Endothelial cell of umbilical vein (primary cell): ENCODE data around the gene DNA2. TPM values are rescaled to one million over a fixed set of nuclear protein-coding genes. Genes with fewer than 3 reads are reported as not detected.

Experiments
- BruUV-seq: library from RNA; stranded (reverse); fragments of 400-500 nt; replicated peaks from 2 replicates; lab custom pipeline; 2021; lab: Mats Ljungman, UMichigan
- CTCF ChIA-PET: fragments of 300-600, 350-600 bp; sonication (Branson Sonifier 250); formaldehyde crosslinking; loops from one replicate; lab custom pipeline; 2021; ENCODE audit warnings: antibody characterized with exemption, inconsistent platforms; lab: Charles Lee
- POLR2A ChIA-PET: fragments of 300-600, 350-600 bp; sonication (Branson Sonifier 250); formaldehyde crosslinking; loops from one replicate; lab custom pipeline; 2021; ENCODE audit warnings: antibody characterized with exemption, inconsistent platforms; lab: Charles Lee
- DNase-seq: peaks from one replicate; pipeline ENCODE4 v3.0.0-alpha.2; 2011; ENCODE audit warnings: low read depth, low spot score
- FAIRE-seq: peaks from 2 replicates; lab custom pipeline; 2011; peaks lifted over from hg19 to GRCh38; lab: Jason Lieb, UNC
- H2AFZ ChIP-seq: 2 replicates; pipeline ENCODE4 v1.6.0; 2012; ENCODE audit warnings: low read depth, low read length, control low read depth, inconsistent platforms
- H3K27ac ChIP-seq: 2 replicates; pipeline ENCODE4 v1.5.1; 2011; ENCODE audit warnings: low read depth, mild to moderate bottlenecking, control low read depth, low read length, moderate library complexity; ENCODE audit not compliant: insufficient read depth
- H3K27me3 ChIP-seq, 2 experiments: 2 replicates each; pipeline versions ENCODE4 v1.6.0 to v1.6.1; 2011; ENCODE audit warnings: low read length in 2 of 2, mixed read lengths in 1 of 2; ENCODE audit not compliant: control insufficient read depth in 2 of 2, insufficient read depth in 2 of 2
- H3K36me3 ChIP-seq, 2 experiments: 2 replicates in 1 of 2; 3 replicates in 1 of 2; pipeline ENCODE4 v1.5.1; 2011; ENCODE audit warnings: low read length in 2 of 2, mild to moderate bottlenecking in 1 of 2, moderate library complexity in 1 of 2; ENCODE audit not compliant: control insufficient read depth in 2 of 2, insufficient read depth in 2 of 2; ENCODE audit errors: extremely low read depth in 1 of 2
- H3K4me1 ChIP-seq: 3 replicates; pipeline ENCODE4 v1.5.1; 2011; ENCODE audit warnings: mild to moderate bottlenecking, low read length; ENCODE audit not compliant: control insufficient read depth, insufficient read depth; ENCODE audit errors: extremely low read depth
- H3K4me2 ChIP-seq: 2 replicates; pipeline ENCODE4 v1.6.1; 2011; ENCODE audit warnings: low read length, control low read depth, mixed read lengths; ENCODE audit not compliant: insufficient read depth
- H3K4me3 ChIP-seq, 3 experiments: fragments of 200-600 bp in 1 of 3; sonication (generic), shearing (Covaris generic) in 1 of 3; replicated peaks in 1 of 3; 2 replicates each; pipeline ENCODE4 v1.5.1; 2011 to 2016; ENCODE audit warnings: control low read depth in 3 of 3, low read length in 3 of 3, mild to moderate bottlenecking in 2 of 3, inconsistent platforms in 1 of 3, low read depth in 1 of 3, moderate library complexity in 1 of 3; ENCODE audit not compliant: insufficient read depth in 1 of 3
- H3K79me2 ChIP-seq: 2 replicates; pipeline ENCODE4 v1.6.0; 2012; ENCODE audit warnings: low read length, inconsistent platforms; ENCODE audit not compliant: control insufficient read depth, insufficient read depth
- H3K9ac ChIP-seq: replicated peaks from 2 replicates; pipeline ENCODE3; 2011; ENCODE audit warnings: low read length, control low read depth; ENCODE audit not compliant: insufficient read depth; ENCODE audit errors: extremely low read depth
- H3K9me1 ChIP-seq: replicated peaks from 3 replicates; pipeline ENCODE4 v1.6.0; 2011; ENCODE audit warnings: mild to moderate bottlenecking, low read length; ENCODE audit not compliant: control insufficient read depth, insufficient read depth; ENCODE audit errors: extremely low read depth
- H3K9me3 ChIP-seq: replicated peaks from 2 replicates; pipeline ENCODE4 v1.5.1; 2012; ENCODE audit warnings: low read length, inconsistent platforms; ENCODE audit not compliant: control insufficient read depth, insufficient read depth
- H4K20me1 ChIP-seq: replicated peaks from 2 replicates; pipeline ENCODE3; 2011; ENCODE audit warnings: mild to moderate bottlenecking, low read length; ENCODE audit not compliant: control insufficient read depth, insufficient read depth; ENCODE audit errors: extremely low read depth
- CTCF ChIP-seq, 2 donors: IDR thresholded peaks; 1 replicate in 1 of 2; 2 replicates in 1 of 2; pipeline ENCODE4 v1.5.1; 2011; ENCODE audit warnings: low read length in 2 of 2, mild to moderate bottlenecking in 2 of 2, moderate library complexity in 2 of 2, control low read depth in 1 of 2, inconsistent platforms in 1 of 2, low read depth in 1 of 2; ENCODE audit not compliant: insufficient read depth in 1 of 2; ENCODE audit errors: extremely low read depth in 1 of 2
- EZH2 ChIP-seq: IDR thresholded peaks from 2 replicates; pipeline ENCODE4 v1.6.1; 2012; ENCODE audit warnings: borderline replicate concordance, low read depth, mild to moderate bottlenecking, moderate library complexity, low read length, inconsistent platforms; ENCODE audit not compliant: severe bottlenecking
- FOS ChIP-seq: IDR thresholded peaks from 2 replicates; pipeline ENCODE4 v1.6.1; 2011; ENCODE audit warnings: mild to moderate bottlenecking, low read length, moderate library complexity, borderline replicate concordance; ENCODE audit not compliant: insufficient read depth
- GATA2 ChIP-seq: IDR thresholded peaks from 2 replicates; pipeline ENCODE4 v1.7.0; 2011; ENCODE audit warnings: low read depth, mild to moderate bottlenecking, moderate library complexity, mixed read lengths, low read length; ENCODE audit not compliant: insufficient read length, insufficient read depth
- JUN ChIP-seq: IDR thresholded peaks from 2 replicates; pipeline ENCODE4 v1.6.1; 2011; ENCODE audit warnings: borderline replicate concordance, low read depth; ENCODE audit not compliant: insufficient read length, insufficient read depth
- MAX ChIP-seq: IDR thresholded peaks from 2 replicates; pipeline ENCODE4 v1.6.1; 2011; ENCODE audit not compliant: insufficient read depth, insufficient read length
- MYC ChIP-seq: IDR thresholded peaks from one replicate; pipeline ENCODE4 v1.6.1; 2011; ENCODE audit warnings: mild to moderate bottlenecking, low read depth, low read length
- POLR2A ChIP-seq: IDR thresholded peaks from 2 replicates; pipeline ENCODE4 v1.6.1; 2012; ENCODE audit warnings: low read depth, mild to moderate bottlenecking, control low read depth, low read length
- POLR2AphosphoS5 ChIP-seq: IDR thresholded peaks from 2 replicates; pipeline ENCODE4 v1.6.1; 2012; ENCODE audit warnings: low read depth, mild to moderate bottlenecking, control low read depth, low read length, moderate library complexity; ENCODE audit not compliant: insufficient read depth
- dilution Hi-C: fragments of 300-500 bp; cut with MboI; formaldehyde crosslinking; loops from one replicate; pipeline ENCODE4 v1.15.0; 2019; ENCODE audit warnings: low sequenced_read_pairs; ENCODE audit not compliant: extremely low pct_ligation_motif_present
- intact Hi-C: fragments of 100-400 bp; cut with micrococcal nuclease; formaldehyde crosslinking; loops from one replicate; pipeline ENCODE4 v1.10.0; 2022
- polyA plus RNA-seq, 4 experiments: library from polyadenylated mRNA; depleted of rRNA in 3 of 4; stranded (reverse) in 3 of 4; unstranded in 1 of 4; fragments of >200 nt; gene quantifications; 2 replicates each; pipeline versions ENCODE4 v1.2.1 to v1.2.3, GENCODE V29; 2011 to 2012; ENCODE audit warnings: missing spikeins in 1 of 4
- total RNA-seq: library from RNA; stranded (reverse); gene quantifications from 2 replicates; pipeline ENCODE4 v1.2.3, GENCODE V29; 2021

Gene DNA2
- total and polyA plus RNA-seq, 2 donors (not counting 3 experiments of a cell fraction or from before 2014, with no cell fraction given): 3.5 to 18.1 TPM

- no peaks in the 10 kb centered on the region for H3K79me2 ChIP-seq
- no TSS peak for BruUV-seq
- ChIA-PET POLR2A (no interaction called here), CTCF (no interaction called here)
- no peaks in the 10 kb centered on the region for H3K4me1 ChIP-seq
- H3K9me1 ChIP-seq: no peaks in the 10 kb centered on the region
- no peak overlapping the region for H3K4me3 ChIP-seq
- no peaks in the 10 kb centered on the region for H3K9me3 ChIP-seq
- no peaks in the 10 kb centered on the region for H3K27me3 ChIP-seq
- dilution Hi-C loops: no loop called here
- H4K20me1 ChIP-seq: no peaks in the 10 kb centered on the region
- intact Hi-C loops: no loop called here
- H3K4me2 ChIP-seq: no peak overlapping the region
- H3K27ac ChIP-seq: no peak overlapping the region
- H2AFZ ChIP-seq: no peak overlapping the region
- TF ChIP-seq MYC (no peak), EZH2 (no peak), FOS (no peak), POLR2AphosphoS5 (no peak), MAX (no peak), CTCF (IDR thresholded peaks at IDR 0.05; ENCODE audit: extremely low read depth in 1 of 2, insufficient read depth in 1 of 2, low read depth in 1 of 2, low read length in 2 of 2) (no peak), JUN (no peak), POLR2A (no peak), GATA2 (no peak)
- FAIRE-seq: no peak
- peaks cover 0 to 4% of the 10 kb centered on the region in 2 experiments for H3K36me3 ChIP-seq
- no peak for DNase-seq
- H3K9ac ChIP-seq: no peak overlapping the region
Measured at GRCh38 chr10:68419376-68419775, 52.4 kb downstream of the DNA2 start.
